Endothelial cell (in vitro differentiated cells): ENCODE results near the gene DSC2. TPM values are rescaled to one million over a fixed set of nuclear protein-coding genes. Genes with fewer than 3 reads are reported as not detected.

Experiments used
- DNase-seq: peaks from one replicate; pipeline ENCODE4 v3.0.0; 2021; ENCODE audit warnings: low spot score
- H3K27ac Mint-ChIP-seq: one replicate; pipeline ENCODE4 v1.8.0; 2021; ENCODE audit warnings: mixed read lengths, inconsistent platforms; ENCODE audit not compliant: unreplicated experiment
- H3K27me3 Mint-ChIP-seq: one replicate; pipeline ENCODE4 v1.8.0; 2021; ENCODE audit warnings: mild to moderate bottlenecking, moderate library complexity, mixed read lengths, inconsistent platforms; ENCODE audit not compliant: unreplicated experiment
- H3K36me3 Mint-ChIP-seq: one replicate; pipeline ENCODE4 v1.8.0; 2021; ENCODE audit warnings: mild to moderate bottlenecking, low read depth, mixed read lengths, inconsistent platforms; ENCODE audit not compliant: unreplicated experiment
- H3K4me1 Mint-ChIP-seq: one replicate; pipeline ENCODE4 v1.8.0; 2021; ENCODE audit warnings: mild to moderate bottlenecking, mixed read lengths, inconsistent platforms; ENCODE audit not compliant: unreplicated experiment
- H3K4me3 Mint-ChIP-seq: one replicate; pipeline ENCODE4 v1.8.0; 2021; ENCODE audit warnings: mild to moderate bottlenecking, mixed read lengths, inconsistent platforms; ENCODE audit not compliant: unreplicated experiment
- H3K9me3 Mint-ChIP-seq: one replicate; pipeline ENCODE4 v1.8.0; 2021; ENCODE audit warnings: mixed read lengths, inconsistent platforms; ENCODE audit not compliant: unreplicated experiment
- total RNA-seq: library from RNA; stranded (reverse); fragmentation: NEBNext Ultra II Directional; extraction: Animal tissue kit (Norgen Biotek cat#: 25700); gene quantifications from one replicate; pipeline ENCODE4 v1.2.1, GENCODE V29; 2021; ENCODE audit not compliant: unreplicated experiment
- TF ChIP-seq, protein P1 (sequence below): fragments of 200-600 bp; sonication (generic); IDR thresholded peaks from one replicate; pipeline ENCODE4 v1.5.0; 2021; ENCODE audit warnings: antibody characterized with exemption; ENCODE audit not compliant: unreplicated experiment

The DSC2 gene
- total RNA-seq, 1 donor from 2014 or later, result 65.4 TPM

DNA sequence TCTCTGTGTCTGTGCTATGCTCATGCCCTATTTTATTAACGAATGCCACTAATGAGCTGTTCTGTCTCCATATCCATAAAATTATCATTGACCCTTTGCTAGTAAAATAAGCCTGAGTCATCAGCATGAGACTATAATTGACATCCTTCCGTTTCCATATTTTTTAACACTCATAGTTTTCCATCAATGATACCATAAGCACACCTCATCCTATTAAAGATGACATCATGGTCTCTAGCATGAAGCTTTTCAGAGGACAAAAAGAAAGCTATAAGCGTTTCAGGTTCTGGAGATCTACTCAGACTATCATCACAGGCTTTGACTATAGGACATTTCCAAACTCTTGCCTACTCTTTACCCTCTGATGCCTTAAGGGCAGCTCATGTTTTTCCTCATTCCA is 1.2 kb upstream of the DSC2 start:
- H3K27me3 Mint-ChIP-seq, result no peaks in the 10 kb centered on the region
- peaks cover 31% of the 10 kb centered on the region for H3K4me1 Mint-ChIP-seq
- no peak overlapping the region for H3K4me3 Mint-ChIP-seq
- peaks cover 4% of the 10 kb centered on the region for H3K36me3 Mint-ChIP-seq
- no peaks in the 10 kb centered on the region for H3K9me3 Mint-ChIP-seq
- H3K27ac Mint-ChIP-seq, result no peak overlapping the region
- TF ChIP-seq, protein P1, sequence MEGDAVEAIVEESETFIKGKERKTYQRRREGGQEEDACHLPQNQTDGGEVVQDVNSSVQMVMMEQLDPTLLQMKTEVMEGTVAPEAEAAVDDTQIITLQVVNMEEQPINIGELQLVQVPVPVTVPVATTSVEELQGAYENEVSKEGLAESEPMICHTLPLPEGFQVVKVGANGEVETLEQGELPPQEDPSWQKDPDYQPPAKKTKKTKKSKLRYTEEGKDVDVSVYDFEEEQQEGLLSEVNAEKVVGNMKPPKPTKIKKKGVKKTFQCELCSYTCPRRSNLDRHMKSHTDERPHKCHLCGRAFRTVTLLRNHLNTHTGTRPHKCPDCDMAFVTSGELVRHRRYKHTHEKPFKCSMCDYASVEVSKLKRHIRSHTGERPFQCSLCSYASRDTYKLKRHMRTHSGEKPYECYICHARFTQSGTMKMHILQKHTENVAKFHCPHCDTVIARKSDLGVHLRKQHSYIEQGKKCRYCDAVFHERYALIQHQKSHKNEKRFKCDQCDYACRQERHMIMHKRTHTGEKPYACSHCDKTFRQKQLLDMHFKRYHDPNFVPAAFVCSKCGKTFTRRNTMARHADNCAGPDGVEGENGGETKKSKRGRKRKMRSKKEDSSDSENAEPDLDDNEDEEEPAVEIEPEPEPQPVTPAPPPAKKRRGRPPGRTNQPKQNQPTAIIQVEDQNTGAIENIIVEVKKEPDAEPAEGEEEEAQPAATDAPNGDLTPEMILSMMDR, result no peak
- DNase-seq, result no peak

DNA sequence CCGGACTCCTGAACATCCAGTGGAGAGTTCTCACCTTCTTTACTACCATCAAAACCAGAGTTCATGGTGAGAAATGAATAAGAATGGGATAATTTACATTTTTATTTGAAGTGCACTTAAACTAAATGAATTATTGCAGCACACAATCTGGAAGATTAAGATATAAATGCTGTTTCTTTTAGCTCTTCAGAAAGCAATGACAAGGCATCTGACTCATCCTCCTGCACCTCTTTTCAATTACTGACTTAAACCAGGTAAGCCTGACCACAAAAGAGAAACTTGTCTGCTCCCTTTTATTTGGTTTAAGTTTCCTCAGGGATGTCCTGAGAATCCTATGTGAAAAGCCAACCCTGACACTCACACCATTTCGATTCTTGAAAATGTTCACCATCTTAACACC is 720 bp upstream of the DSC2 start:
- Mint-ChIP-seq H3K9me3 (no peaks in the 10 kb centered on the region), H3K4me1 (peaks cover 31% of the 10 kb centered on the region), H3K4me3 (peak overlapping the region; percentile 92), H3K27ac (peak overlapping the region; percentile 87), H3K27me3 (no peaks in the 10 kb centered on the region), H3K36me3 (peaks cover 4% of the 10 kb centered on the region)
- TF ChIP-seq, protein P1, result no peak
- no peak for DNase-seq

DNA sequence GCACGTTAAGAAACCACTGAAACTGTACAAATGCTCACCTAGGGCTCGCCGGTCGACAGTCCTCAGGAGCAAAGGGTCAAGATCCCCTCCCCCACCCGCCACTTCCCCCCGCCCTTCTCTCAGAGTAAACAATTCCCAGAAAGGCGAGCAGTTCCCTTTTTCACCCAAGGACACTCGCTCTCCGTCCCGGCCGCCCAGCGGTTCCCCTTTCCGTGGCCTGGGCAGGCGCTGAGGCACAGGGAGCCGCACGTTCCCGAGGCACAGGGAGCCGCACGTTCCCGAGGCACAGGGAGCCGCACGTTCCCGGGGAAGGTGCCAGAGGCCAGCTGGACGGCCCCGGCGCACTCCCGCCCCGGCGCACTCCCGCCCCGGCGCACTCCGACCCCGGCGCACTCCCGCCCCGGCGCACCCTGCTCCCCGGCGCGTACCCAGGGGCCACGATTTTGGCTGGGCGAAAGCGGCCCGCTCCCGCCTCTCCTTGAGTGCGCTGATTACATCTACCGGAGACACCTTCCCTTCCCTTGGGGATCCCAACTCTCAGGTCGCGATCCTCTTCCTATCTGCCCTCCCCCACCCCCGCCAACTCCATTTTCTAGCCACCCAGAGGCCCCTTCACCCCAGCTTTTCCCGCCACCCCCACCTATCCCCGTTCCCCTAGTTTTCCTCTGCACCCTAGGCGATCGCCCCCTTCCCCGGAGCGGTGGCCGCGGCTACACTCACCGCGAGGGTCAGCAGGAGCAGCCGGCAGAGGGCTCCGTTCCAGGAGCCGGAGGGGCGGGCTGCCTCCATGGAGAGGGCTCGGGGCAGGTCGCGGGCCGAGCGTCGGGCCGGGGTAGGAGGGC is 817 bp downstream of the DSC2 start:
- peaks cover 4% of the 10 kb centered on the region for H3K36me3 Mint-ChIP-seq
- peak; percentile 64 for DNase-seq
- TF ChIP-seq, protein P1, result peak; percentile 16

DNA sequence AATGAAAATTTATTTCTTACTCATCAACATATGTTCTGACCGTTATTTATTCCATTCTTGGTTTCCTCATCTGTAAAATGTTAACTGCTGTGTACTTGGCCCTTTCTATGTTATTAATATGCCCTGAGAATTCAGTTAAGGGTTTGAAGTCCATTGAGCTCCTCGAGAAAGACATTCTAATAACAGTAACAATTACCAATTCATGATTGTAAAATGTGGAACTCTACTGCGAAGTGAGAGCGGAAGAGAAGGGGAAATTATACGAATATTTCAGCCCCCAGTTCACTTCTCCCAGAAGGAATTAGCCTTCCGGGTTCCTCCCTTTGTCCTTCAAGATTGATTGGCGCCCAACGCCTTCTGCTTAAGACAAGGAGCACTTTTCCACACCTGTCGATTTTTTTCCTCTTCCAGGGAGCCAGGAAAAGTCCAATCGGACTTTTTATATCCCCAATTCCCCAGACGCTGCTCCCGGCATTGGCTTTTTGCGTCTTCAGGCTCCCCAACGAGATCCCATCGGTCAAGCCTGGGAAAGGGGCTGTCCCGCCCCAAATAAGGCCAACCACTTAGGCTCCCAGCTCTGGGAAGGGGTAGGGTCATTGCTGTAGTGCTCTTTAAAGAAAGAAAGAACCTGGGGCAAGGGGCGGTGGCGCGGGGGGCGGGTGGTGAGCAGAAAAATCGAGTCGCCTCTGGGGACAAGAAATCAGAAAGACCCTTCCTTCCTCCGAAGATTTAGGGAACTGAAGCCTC is 1.6 kb downstream of the DSC2 start:
- Mint-ChIP-seq H3K27me3 (no peaks in the 10 kb centered on the region), H3K27ac (peak overlapping the region; percentile 93), H3K36me3 (peaks cover 4% of the 10 kb centered on the region), H3K9me3 (no peaks in the 10 kb centered on the region), H3K4me3 (peak overlapping the region; percentile 95), H3K4me1 (peaks cover 31% of the 10 kb centered on the region)
- TF ChIP-seq, protein P1, result no peak
- DNase-seq, result peak; percentile 47

More for the DNA sequence above, 817 bp downstream of the DSC2 start:
- peak overlapping the region; percentile 93 for H3K27ac Mint-ChIP-seq
- H3K4me1 Mint-ChIP-seq, result peaks cover 31% of the 10 kb centered on the region
- peak overlapping the region; percentile 95 for H3K4me3 Mint-ChIP-seq
- H3K27me3 Mint-ChIP-seq, result no peaks in the 10 kb centered on the region
- H3K9me3 Mint-ChIP-seq, result no peaks in the 10 kb centered on the region
